DMS114 treated with DMSO at 0.1 percent for 48 hours (cell line): Measurements from ENCODE around the gene BOD1.
"Not testable (repeated sequence)": the region's sequence is repeated elsewhere in the genome, so short reads cannot be mapped to it uniquely, and the experiment has no call there.

Source experiments
- DNase-seq: peaks from one replicate; lab custom pipeline; 2025; ENCODE audit not compliant: unreplicated experiment; lab: John Stamatoyannopoulos, UW

BOD1 gene

GRCh38 chr5:173620784-173621183 is 4.3 kb upstream of the BOD1 start:
- DNase-seq, result no peak

DNA sequence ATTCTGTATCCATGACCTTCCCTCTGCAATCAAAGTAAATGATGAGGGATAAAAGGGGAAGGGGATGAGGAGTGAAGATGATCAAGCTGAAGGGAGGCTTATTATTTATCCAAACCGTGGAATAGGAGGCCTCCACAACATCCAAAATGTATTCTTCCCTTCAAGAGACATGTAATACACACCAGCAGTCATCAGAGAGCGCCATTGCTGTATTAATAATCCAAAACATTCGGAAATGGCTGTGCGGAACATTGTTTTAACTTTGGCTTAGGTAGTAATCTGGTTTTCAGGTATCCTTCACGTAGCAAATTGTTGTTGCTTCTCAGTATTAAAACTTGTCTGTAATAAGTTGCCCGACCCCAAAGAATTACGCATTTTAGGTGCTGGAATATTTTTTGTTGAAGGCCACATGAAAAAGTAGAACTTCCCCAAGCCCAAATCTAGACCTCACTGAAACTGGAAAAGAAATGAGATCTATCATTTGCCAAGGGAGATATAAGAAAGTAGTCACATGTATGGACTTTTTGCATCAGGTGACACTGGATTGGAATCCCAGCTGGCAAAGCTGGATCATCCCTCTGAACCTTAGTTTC is 2.6 kb upstream of the BOD1 start:
- peak; percentile 58 for DNase-seq

GRCh38 chr5:173615884-173616576 is 420 bp downstream of the BOD1 start:
- peak; percentile 75 for DNase-seq

DNA sequence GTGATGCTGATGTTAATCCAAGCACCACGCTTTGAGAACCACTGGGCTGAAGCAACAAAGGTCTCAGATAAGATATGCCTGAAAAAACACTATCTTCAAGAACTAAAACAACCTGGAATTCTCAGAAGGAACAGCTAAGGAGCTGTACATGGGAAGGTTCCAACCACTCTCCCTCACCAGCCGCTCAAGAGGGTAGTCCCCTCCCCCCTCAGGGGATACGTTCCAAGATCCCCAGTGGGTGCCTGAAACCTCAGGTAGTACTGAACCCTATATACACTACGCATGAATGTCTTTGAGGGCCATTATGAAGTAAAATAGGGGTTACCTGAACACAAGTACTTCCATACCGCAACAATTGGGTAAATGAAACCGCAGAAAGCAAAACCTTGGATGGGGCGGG is 1.9 kb downstream of the BOD1 start:
- DNase-seq, result no peak

GRCh38 chr5:173613433-173614159 is 2.9 kb downstream of the BOD1 start:
- DNase-seq, result no peak

DNA sequence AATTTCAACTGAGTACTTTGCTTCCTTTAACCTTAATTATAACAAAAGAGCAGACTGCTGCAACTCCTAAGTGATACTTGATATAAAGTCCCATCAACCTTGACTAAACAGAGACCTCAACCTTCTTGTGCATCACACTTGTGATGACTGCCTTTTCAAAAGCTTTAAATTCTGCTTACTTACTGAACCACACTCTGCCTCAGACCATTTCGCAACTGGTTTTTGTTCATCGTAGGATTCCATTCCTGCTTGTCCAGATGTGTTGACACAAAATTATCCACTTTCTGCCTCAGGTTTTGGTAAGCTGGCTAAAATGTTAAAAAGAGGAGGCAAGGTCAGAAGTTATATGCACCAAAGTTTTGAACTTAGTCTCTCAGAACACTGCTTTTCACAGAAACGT is 3.5 kb downstream of the BOD1 start:
- DNase-seq, result no peak

GRCh38 chr5:173611706-173612105 is 4.7 kb downstream of the BOD1 start:
- no peak for DNase-seq

GRCh38 chr5:173604141-173604540 is 12.3 kb downstream of the BOD1 start:
- no peak for DNase-seq

DNA sequence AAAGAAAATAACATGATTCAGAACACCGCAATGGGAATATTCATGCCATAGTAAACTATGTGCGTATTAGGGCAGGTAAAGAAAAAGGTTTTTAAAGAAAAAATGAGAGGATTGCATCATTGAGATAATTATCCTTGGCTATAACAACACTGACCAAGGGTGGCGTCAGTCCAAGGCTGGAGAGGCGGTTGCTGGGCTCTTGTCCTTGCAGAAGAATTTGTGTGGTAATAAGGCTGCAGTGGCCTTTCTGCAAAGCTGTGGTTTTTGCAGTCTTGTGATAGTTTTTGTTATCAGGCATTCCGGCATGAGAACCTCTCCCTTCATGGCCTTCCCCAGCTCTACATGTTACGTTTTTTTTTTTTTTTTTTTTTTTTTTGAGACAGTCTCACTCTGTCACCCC is 14.0 kb downstream of the BOD1 start:
- DNase-seq, result no peak

DNA sequence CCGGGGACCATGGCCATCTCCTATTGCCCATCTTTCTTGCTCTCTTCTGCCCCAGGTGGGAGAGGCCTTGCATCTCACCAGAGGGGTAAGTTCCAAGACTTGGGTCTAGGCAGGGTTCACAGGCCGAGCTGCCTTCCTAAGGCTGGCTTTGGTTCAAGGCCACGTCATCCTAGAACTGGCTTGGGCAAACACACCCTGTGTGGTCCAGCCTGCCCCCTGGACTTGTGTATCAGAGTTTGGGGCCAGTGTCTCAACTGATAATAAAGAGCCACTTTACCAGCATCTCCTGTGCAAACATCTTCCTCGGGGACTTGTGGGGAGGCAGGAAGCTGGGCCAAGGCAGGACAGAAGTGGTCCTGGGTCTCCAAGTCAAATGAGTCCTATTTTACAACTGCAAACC is 17.8 kb downstream of the BOD1 start:
- DNase-seq, result no peak

DNA sequence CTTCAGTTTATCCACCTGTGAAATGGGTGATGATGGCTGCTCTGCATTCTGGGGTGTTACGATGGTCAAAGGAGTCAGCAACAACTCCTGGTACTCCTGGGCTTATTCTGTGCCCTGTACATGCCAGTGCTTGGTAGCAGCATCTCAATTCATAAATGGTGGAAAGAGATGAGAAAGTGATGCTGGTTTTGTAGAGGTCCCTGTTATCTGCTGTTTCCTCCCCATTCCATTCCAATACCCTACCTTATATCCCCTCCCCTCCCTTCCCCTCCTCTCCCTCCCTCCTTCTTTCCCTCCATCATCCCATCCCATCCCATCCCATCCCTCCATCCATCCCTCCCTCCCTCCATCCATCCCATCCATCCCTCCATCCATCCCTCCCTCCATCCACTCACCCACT is 19.1 kb downstream of the BOD1 start:
- DNase-seq, result no peak

DNA sequence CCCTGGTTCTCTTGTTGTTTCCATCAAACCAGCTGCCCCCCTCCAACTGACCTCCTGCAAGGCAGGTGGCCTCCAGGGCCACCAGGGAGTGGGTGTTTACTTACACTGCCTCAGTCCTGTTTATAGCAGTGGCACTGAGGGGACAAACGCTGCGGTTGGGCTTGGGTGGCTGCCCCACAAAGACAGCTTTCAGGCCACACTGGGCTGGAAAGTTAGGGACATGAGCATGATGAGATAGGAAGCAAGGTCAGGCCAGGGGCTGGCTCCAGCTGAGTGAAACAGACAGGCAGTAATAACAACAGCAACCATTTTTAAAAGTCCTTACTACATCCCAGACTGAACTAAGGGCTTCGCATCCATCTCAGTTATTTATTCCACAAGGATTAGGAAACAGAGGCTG is 20.6 kb downstream of the BOD1 start:
- DNase-seq, result no peak

GRCh38 chr5:173594061-173594460 is 22.4 kb downstream of the BOD1 start:
- no peak for DNase-seq

- DNase-seq, result peak; percentile 9
Measured at GRCh38 chr5:173592050-173592669, 24.3 kb downstream of the BOD1 start.

- no peak for DNase-seq
Measured at GRCh38 chr5:173591056-173591514, 25.4 kb downstream of the BOD1 start.

GRCh38 chr5:173590436-173591055 is 25.9 kb downstream of the BOD1 start:
- no peak for DNase-seq

- DNase-seq, result not testable (repeated sequence)
Measured at GRCh38 chr5:173586133-173586532, 30.3 kb downstream of the BOD1 start.

- no peak for DNase-seq
Measured at GRCh38 chr5:173583346-173583745, 33.1 kb downstream of the BOD1 start.

GRCh38 chr5:173582216-173583111 is 34.0 kb downstream of the BOD1 start:
- DNase-seq, result no peak
